Panc1 (cell line): ENCODE measurements around the gene KIAA0232. TPM values are rescaled to one million over a fixed set of nuclear protein-coding genes. Genes with fewer than 3 reads are reported as not detected.

Experiments
- ATAC-seq: fragments of 200-7000 bp; cut with Tn5 transposase; 2 replicates; pipeline ENCODE4 v1.9.1; 2020; ENCODE audit warnings: mild to moderate bottlenecking, moderate library complexity
- BruUV-seq: library from RNA; stranded (reverse); fragments of 400-500 nt; replicated peaks from 2 replicates; lab custom pipeline; 2021; lab: Mats Ljungman, UMichigan
- CTCF ChIA-PET: fragments of 300-600 bp; sonication (Branson Sonifier 250); formaldehyde crosslinking; loops from one replicate; lab custom pipeline; 2022; ENCODE audit warnings: antibody characterized with exemption; lab: Charles Lee
- POLR2A ChIA-PET: fragments of 300-600 bp; sonication (Branson Sonifier 250); formaldehyde crosslinking; loops from one replicate; lab custom pipeline; 2022; ENCODE audit warnings: antibody characterized with exemption; lab: Charles Lee
- DNase-seq: peaks from one replicate; pipeline ENCODE4 v3.0.0-alpha.2; 2010; ENCODE audit warnings: low read depth, low spot score
- H3K27ac ChIP-seq: 2 replicates; pipeline ENCODE4 v1.5.1; 2011; ENCODE audit warnings: mild to moderate bottlenecking, low read length, inconsistent platforms
- H3K27me3 ChIP-seq: fragments of 200-500 bp; sonication (Bioruptor generic); 2 replicates; pipeline ENCODE4 v1.6.0; 2014; ENCODE audit warnings: low read length, inconsistent platforms; ENCODE audit not compliant: control insufficient read depth, insufficient read depth
- H3K36me3 ChIP-seq: fragments of 200-500 bp; sonication (Bioruptor generic); 2 replicates; pipeline ENCODE4 v1.5.1; 2014; ENCODE audit warnings: inconsistent platforms, mild to moderate bottlenecking, low read length, moderate library complexity; ENCODE audit not compliant: control insufficient read depth, insufficient read depth
- H3K4me1 ChIP-seq: 2 replicates; pipeline ENCODE4 v1.5.1; 2011; ENCODE audit warnings: inconsistent platforms, mild to moderate bottlenecking, low read length, moderate library complexity; ENCODE audit not compliant: control insufficient read depth, insufficient read depth
- H3K4me3 ChIP-seq, 2 experiments: 2 replicates each; pipeline ENCODE4 v1.5.1; 2011 to 2012; ENCODE audit warnings: low read depth in 2 of 2, low read length in 2 of 2, mild to moderate bottlenecking in 2 of 2, inconsistent platforms in 1 of 2, moderate library complexity in 1 of 2
- H3K9me3 ChIP-seq: fragments of 200-500 bp; sonication (Bioruptor generic); 2 replicates; pipeline ENCODE4 v1.5.1; 2014; ENCODE audit warnings: low read depth, mild to moderate bottlenecking, inconsistent platforms, low read length, moderate library complexity; ENCODE audit not compliant: control insufficient read depth, insufficient read depth
- POLR2AphosphoS5 ChIP-seq: IDR thresholded peaks from 2 replicates; pipeline ENCODE4 v1.6.1; 2012; ENCODE audit warnings: mild to moderate bottlenecking, low read depth, low read length, moderate library complexity
- SIN3A ChIP-seq: IDR thresholded peaks from 2 replicates; pipeline ENCODE4 v1.6.1; 2012; ENCODE audit warnings: low read depth, mild to moderate bottlenecking, low read length, moderate library complexity, borderline replicate concordance; ENCODE audit not compliant: insufficient read depth
- TCF7L2 ChIP-seq: IDR thresholded peaks from 2 replicates; pipeline ENCODE4 v1.6.1; 2011; ENCODE audit warnings: mild to moderate bottlenecking, low read depth, low read length, inconsistent platforms
- in situ Hi-C: cut with HindIII; loops from 2 replicates; pipeline ENCODE4 v1.10.0; 2016; ENCODE audit warnings: low sequenced_read_pairs, low pct_unique_long_range_greater_than_20kb
- intact Hi-C: fragments of 100-400 bp; cut with micrococcal nuclease; formaldehyde crosslinking; loops from one replicate; pipeline ENCODE4 v1.10.0; 2022; ENCODE audit not compliant: unreplicated experiment
- total RNA-seq: library from RNA; stranded (reverse); gene quantifications from one replicate; pipeline ENCODE4 v1.2.1, GENCODE V29; 2021; ENCODE audit not compliant: unreplicated experiment
- TF ChIP-seq, protein P1 (sequence below), 2 experiments: IDR thresholded peaks; 2 replicates each; pipeline ENCODE4 v1.6.1; 2011 to 2012; ENCODE audit warnings: low read depth in 2 of 2, control low read depth in 1 of 2, low read length in 1 of 2, mild to moderate bottlenecking in 1 of 2, moderate library complexity in 1 of 2; ENCODE audit not compliant: insufficient read depth in 1 of 2
- TF ChIP-seq, protein P2 (sequence below): fragments of 450-650 bp; IDR thresholded peaks from 2 replicates; pipeline ENCODE4 v1.5.1; 2017; ENCODE audit warnings: mild to moderate bottlenecking

KIAA0232 gene
- total RNA-seq, 1 experiment from 2014 or later: 20.2 TPM

DNA sequence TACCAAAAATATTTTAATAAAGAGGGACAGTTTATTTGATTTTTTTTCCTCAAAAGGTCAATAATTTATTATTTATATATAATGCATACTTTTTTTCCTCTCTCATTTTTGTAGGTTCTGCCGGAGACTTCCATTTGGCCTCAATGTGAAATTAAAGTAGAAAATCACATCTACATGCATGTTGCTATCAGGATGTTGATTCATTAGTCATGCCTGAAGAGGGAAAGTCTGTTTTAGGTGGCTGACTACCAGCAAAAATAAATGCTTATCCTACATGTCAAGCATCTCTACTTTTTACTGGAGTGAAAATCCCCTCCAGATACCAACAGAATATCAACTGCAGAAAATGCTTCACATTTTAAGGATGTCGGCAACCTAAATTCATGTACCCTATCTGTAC is 41.5 kb downstream of the KIAA0232 start:
- H3K4me1 ChIP-seq: no peaks in the 10 kb centered on the region
- CTCF ChIA-PET: no interaction called here
- TF ChIP-seq POLR2AphosphoS5: no peak
- TF ChIP-seq TCF7L2: no peak
- TF ChIP-seq, protein P1, sequence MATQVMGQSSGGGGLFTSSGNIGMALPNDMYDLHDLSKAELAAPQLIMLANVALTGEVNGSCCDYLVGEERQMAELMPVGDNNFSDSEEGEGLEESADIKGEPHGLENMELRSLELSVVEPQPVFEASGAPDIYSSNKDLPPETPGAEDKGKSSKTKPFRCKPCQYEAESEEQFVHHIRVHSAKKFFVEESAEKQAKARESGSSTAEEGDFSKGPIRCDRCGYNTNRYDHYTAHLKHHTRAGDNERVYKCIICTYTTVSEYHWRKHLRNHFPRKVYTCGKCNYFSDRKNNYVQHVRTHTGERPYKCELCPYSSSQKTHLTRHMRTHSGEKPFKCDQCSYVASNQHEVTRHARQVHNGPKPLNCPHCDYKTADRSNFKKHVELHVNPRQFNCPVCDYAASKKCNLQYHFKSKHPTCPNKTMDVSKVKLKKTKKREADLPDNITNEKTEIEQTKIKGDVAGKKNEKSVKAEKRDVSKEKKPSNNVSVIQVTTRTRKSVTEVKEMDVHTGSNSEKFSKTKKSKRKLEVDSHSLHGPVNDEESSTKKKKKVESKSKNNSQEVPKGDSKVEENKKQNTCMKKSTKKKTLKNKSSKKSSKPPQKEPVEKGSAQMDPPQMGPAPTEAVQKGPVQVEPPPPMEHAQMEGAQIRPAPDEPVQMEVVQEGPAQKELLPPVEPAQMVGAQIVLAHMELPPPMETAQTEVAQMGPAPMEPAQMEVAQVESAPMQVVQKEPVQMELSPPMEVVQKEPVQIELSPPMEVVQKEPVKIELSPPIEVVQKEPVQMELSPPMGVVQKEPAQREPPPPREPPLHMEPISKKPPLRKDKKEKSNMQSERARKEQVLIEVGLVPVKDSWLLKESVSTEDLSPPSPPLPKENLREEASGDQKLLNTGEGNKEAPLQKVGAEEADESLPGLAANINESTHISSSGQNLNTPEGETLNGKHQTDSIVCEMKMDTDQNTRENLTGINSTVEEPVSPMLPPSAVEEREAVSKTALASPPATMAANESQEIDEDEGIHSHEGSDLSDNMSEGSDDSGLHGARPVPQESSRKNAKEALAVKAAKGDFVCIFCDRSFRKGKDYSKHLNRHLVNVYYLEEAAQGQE (IDR thresholded peaks at IDR 0.05; ENCODE audit: insufficient read depth in 1 of 2, low read depth in 2 of 2, low read length in 1 of 2): no peak
- TF ChIP-seq SIN3A: no peak
- DNase-seq: no peak
- POLR2A ChIA-PET: interaction anchor here (0.6 kb wide), 2 partner anchors 44 to 63 kb away, joined by 4 to 5 read pairs; no protein-coding TSS in a partner anchor
- H3K27me3 ChIP-seq: no peaks in the 10 kb centered on the region
- intact Hi-C loops: no loop called here
- no peaks in the 10 kb centered on the region for H3K9me3 ChIP-seq
- H3K27ac ChIP-seq: no peak overlapping the region
- BruUV-seq: no TSS peak
- H3K4me3 ChIP-seq: no peak overlapping the region
- ATAC-seq: no peak
- no peaks in the 10 kb centered on the region; the same call in 1 of the 2 replicates for H3K36me3 ChIP-seq
- in situ Hi-C loops: no loop called here

DNA sequence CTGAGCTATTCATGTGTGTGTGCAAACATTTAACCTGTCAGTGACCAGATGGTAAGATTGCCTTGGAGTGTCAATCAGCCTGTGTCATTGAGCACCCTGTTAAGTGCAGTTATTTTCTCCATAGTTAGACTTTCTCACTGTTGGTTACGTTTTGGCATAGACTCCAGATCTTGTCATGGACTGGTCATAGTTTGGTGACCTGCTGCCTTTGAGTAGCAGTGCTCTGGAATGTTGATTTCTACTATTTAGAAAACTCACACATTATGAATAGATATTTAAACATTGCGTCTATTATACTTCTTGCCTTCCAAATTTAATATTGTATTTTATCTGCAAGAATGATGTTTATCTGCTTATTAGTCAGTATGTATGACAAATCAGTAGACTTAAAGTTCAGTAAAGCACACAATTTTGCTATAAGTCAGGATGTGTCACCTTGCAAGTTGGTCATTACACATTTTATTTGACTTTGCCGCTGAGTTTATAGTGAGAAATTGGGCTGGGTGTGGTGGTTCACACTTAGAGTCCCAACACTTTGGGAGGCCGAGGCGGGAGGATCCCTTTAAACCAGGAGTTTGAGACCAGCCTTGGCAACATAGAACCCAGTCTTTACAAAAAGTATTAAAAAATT is 42.4 kb downstream of the KIAA0232 start:
- TF ChIP-seq, protein P1 (IDR thresholded peaks at IDR 0.05; ENCODE audit: insufficient read depth in 1 of 2, low read depth in 2 of 2, low read length in 1 of 2): no peak
- TF ChIP-seq TCF7L2 (no peak), POLR2AphosphoS5 (no peak), SIN3A (no peak)
- TF ChIP-seq, protein P2, sequence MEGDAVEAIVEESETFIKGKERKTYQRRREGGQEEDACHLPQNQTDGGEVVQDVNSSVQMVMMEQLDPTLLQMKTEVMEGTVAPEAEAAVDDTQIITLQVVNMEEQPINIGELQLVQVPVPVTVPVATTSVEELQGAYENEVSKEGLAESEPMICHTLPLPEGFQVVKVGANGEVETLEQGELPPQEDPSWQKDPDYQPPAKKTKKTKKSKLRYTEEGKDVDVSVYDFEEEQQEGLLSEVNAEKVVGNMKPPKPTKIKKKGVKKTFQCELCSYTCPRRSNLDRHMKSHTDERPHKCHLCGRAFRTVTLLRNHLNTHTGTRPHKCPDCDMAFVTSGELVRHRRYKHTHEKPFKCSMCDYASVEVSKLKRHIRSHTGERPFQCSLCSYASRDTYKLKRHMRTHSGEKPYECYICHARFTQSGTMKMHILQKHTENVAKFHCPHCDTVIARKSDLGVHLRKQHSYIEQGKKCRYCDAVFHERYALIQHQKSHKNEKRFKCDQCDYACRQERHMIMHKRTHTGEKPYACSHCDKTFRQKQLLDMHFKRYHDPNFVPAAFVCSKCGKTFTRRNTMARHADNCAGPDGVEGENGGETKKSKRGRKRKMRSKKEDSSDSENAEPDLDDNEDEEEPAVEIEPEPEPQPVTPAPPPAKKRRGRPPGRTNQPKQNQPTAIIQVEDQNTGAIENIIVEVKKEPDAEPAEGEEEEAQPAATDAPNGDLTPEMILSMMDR: no peak
- Histone ChIP-seq H3K27ac (no peak overlapping the region), H3K36me3 (no peaks in the 10 kb centered on the region; the same call in 1 of the 2 replicates), H3K27me3 (no peaks in the 10 kb centered on the region), H3K4me1 (no peaks in the 10 kb centered on the region), H3K9me3 (no peaks in the 10 kb centered on the region), H3K4me3 (no peak overlapping the region)
- ATAC-seq: no peak
- ChIA-PET POLR2A (interaction anchor here (0.6 kb wide), 1 partner anchor 45 kb away, joined by 5 read pairs; no protein-coding TSS in a partner anchor), CTCF (no interaction called here)
- intact Hi-C loops (no loop called here), in situ Hi-C loops (no loop called here)
- BruUV-seq: no TSS peak
- DNase-seq: no peak
